SU-DHL-6 (cell line): ENCODE results near the gene IGFBPL1.

Experiments used
- H2AFZ ChIP-seq: fragments of 200-600 bp; sonication (generic); 2 replicates; pipeline ENCODE4 v1.6.1; 2014; ENCODE audit warnings: low read depth, mild to moderate bottlenecking, moderate library complexity, mixed read lengths, antibody characterized with exemption, low read length; ENCODE audit not compliant: severe bottlenecking
- H3F3A ChIP-seq: fragments of 200-600 bp; shearing (Covaris generic); 2 replicates; pipeline ENCODE4 v1.6.0; 2016; ENCODE audit warnings: antibody characterized with exemption, mild to moderate bottlenecking; ENCODE audit not compliant: insufficient read depth
- H3K27ac ChIP-seq: fragments of 200-600 bp; sonication (generic); 2 replicates; pipeline ENCODE4 v1.5.1; 2016; ENCODE audit warnings: low read depth, mild to moderate bottlenecking, low read length, moderate library complexity, mixed read lengths
- H3K27me3 ChIP-seq: fragments of 200-600 bp; sonication (generic), shearing (Covaris generic); 2 replicates; pipeline ENCODE4 v1.6.0; 2014; ENCODE audit warnings: mild to moderate bottlenecking, low read length
- H3K36me3 ChIP-seq: fragments of 200-600 bp; sonication (generic); 2 replicates; pipeline ENCODE4 v1.6.1; 2014; ENCODE audit warnings: mild to moderate bottlenecking, low read length, mixed read lengths
- H3K4me2 ChIP-seq: fragments of 300-600, 200-600 bp; shearing (Covaris generic), sonication (generic); 2 replicates; pipeline ENCODE4 v1.6.0; 2014; ENCODE audit warnings: low read length, low read depth, mild to moderate bottlenecking; ENCODE audit not compliant: poor library complexity, severe bottlenecking
- H3K4me3 ChIP-seq: fragments of 200-600 bp; sonication (generic); 2 replicates; pipeline ENCODE4 v1.5.1; 2014; ENCODE audit warnings: antibody characterized with exemption, low read length, mild to moderate bottlenecking, mixed read lengths; ENCODE audit not compliant: insufficient read depth, poor library complexity, severe bottlenecking
- H3K79me2 ChIP-seq: fragments of 200-600 bp; sonication (generic); 2 replicates; pipeline ENCODE4 v1.6.1; 2014; ENCODE audit warnings: mild to moderate bottlenecking, low read length, moderate library complexity; ENCODE audit not compliant: insufficient read depth
- H3K9ac ChIP-seq: fragments of 200-600 bp; sonication (generic); 2 replicates; pipeline ENCODE4 v1.7.0; 2014; ENCODE audit warnings: mild to moderate bottlenecking, low read length
- H3K9me2 ChIP-seq: fragments of 200-600 bp; sonication (generic); replicated peaks from 2 replicates; pipeline ENCODE4 v1.6.1; 2014; ENCODE audit warnings: low read length; ENCODE audit not compliant: insufficient read depth
- H3K9me3 ChIP-seq: fragments of 200-600 bp; sonication (generic); 2 replicates; pipeline ENCODE4 v1.6.1; 2014; ENCODE audit warnings: low read length, mixed read lengths; ENCODE audit not compliant: insufficient read depth
- H4K20me1 ChIP-seq: fragments of 200-600 bp; sonication (generic); 2 replicates; pipeline ENCODE4 v1.6.1; 2014; ENCODE audit warnings: low read depth, mild to moderate bottlenecking, antibody characterized with exemption, low read length, moderate library complexity, mixed read lengths
- CTCF ChIP-seq: fragments of 200-600 bp; sonication (generic); IDR thresholded peaks from one replicate; pipeline ENCODE4 v1.5.1; 2017; ENCODE audit warnings: antibody characterized with exemption, mild to moderate bottlenecking, low read length, moderate library complexity; ENCODE audit not compliant: insufficient read depth, poor library complexity, severe bottlenecking
- EZH2phosphoT487 ChIP-seq: fragments of 200-600 bp; sonication (generic), shearing (Covaris generic); conservative IDR thresholded peaks from 2 replicates; pipeline ENCODE4 v1.6.1; 2018; ENCODE audit warnings: mild to moderate bottlenecking, antibody characterized with exemption, low read length, moderate library complexity, mixed read lengths

IGFBPL1 gene

GRCh38 chr9:38357350-38358114, 66.7 kb downstream of the IGFBPL1 start:
- no peaks in the 10 kb centered on the region for H3K79me2 ChIP-seq
- H3K4me3 ChIP-seq: no peak overlapping the region
- H3K4me2 ChIP-seq: no peak overlapping the region
- no peak for TF ChIP-seq EZH2phosphoT487
- TF ChIP-seq CTCF: no peak
- no peaks in the 10 kb centered on the region for H3K36me3 ChIP-seq
- no peak overlapping the region for H2AFZ ChIP-seq
- H3K27ac ChIP-seq: no peak overlapping the region
- no peaks in the 10 kb centered on the region for H3K9me2 ChIP-seq
- no peaks in the 10 kb centered on the region for H4K20me1 ChIP-seq
- no peaks in the 10 kb centered on the region for H3K27me3 ChIP-seq
- no peaks in the 10 kb centered on the region for H3F3A ChIP-seq
- no peaks in the 10 kb centered on the region for H3K9me3 ChIP-seq
- H3K9ac ChIP-seq: no peak overlapping the region

- H3K27ac ChIP-seq: no peak overlapping the region
- no peak overlapping the region for H3K9ac ChIP-seq
- TF ChIP-seq CTCF (no peak), EZH2phosphoT487 (no peak)
- no peaks in the 10 kb centered on the region for H3K79me2 ChIP-seq
- no peaks in the 10 kb centered on the region for H4K20me1 ChIP-seq
- H3K4me3 ChIP-seq: no peak overlapping the region
- H3K9me3 ChIP-seq: no peaks in the 10 kb centered on the region
- no peaks in the 10 kb centered on the region for H3K9me2 ChIP-seq
- H3K27me3 ChIP-seq: no peaks in the 10 kb centered on the region
- H3K36me3 ChIP-seq: no peaks in the 10 kb centered on the region
- no peak overlapping the region for H3K4me2 ChIP-seq
- no peaks in the 10 kb centered on the region for H3F3A ChIP-seq
- H2AFZ ChIP-seq: no peak overlapping the region
Observed at GRCh38 chr9:38356851-38357250, 67.4 kb downstream of the IGFBPL1 start.
